Medulla oblongata (tissue), 1 donor: ENCODE data around the gene C6orf132.
A peak's percentile ranks its signal among the peaks of the same experiment; 100 is the strongest.

Experiments used
- DNase-seq: peaks from one replicate; pipeline ENCODE4 v3.0.0-alpha.2; 2015; ENCODE audit errors: extremely low spot score

C6orf132 gene

DNA sequence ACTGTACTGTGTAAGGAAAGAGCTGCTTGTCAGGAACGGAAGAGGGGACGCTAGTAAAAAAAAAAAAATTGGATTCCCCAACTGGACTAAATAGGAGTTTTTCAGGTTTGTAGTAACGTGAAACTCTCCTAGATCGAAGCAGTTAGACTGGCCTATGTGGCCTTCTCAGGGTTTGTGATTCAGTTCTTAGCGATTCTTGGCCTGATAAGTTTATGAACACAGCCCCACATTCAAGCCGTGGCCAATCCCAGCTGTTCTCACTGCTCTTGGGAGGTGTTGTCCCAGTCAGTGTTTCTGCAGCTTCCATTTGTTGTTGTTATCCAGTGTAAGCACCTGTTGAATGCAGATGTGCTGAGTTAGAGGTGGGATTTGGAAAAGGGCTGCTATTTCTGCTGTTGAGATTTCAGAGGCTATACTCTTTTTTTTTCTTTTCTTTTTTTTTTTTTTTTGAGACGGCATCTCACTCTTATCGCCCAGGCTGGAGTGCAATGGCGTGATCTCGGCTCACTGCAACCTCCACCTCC lies 62.4 kb downstream of the C6orf132 start:
- no peak for DNase-seq

DNA sequence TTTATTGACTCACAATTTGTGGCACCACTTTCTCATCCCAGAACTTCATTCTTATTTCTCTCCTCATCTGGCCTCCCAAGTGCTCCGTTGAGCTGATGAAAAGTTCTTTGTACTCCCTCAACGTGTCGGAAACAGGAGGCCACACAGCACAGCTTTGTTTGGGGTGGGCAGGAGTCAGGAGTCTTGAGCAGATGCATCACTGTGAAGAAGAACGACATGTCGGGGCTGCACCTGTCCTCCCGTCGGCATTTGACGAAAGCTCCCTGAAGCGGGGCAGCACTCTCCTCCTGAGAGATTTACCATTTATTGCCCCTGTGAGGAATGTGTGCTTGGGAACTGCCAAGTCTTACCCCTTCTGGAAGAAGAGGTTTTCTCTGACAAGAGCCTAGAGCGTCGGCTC lies 64.0 kb downstream of the C6orf132 start:
- DNase-seq: peak; percentile 20

DNA sequence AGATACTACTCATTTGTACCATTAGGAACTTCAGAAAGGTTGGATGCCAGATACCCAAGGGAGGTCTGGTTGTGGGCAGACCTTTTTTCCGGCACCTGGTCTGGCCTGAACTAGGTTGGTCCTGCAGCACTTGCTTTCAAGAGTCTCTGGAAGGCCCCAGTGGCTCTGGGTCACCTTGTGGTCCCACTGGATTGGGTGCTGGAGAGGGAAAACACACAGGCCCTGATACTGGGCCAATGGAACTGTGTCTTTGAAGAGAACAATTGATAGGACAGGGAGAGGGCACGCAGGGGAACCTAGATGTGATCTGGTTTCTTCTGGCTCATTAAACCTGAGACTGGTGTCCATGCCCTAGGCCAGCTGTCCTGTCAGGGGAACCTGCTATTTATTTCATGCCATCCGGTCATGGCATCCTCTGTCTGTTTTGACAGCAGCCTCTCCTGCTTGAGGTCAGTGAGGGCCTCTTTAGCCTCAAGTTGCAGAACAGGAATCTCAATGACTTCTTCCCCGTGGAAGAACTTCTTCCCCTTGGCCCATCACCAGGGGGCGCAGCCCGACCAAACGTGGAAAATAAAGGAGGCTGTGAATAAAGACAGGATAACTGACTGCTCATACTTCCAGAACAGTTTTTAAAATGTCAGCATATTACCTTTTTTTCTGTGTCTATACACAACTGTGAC lies 67.1 kb downstream of the C6orf132 start:
- peak; percentile 78 for DNase-seq

DNA sequence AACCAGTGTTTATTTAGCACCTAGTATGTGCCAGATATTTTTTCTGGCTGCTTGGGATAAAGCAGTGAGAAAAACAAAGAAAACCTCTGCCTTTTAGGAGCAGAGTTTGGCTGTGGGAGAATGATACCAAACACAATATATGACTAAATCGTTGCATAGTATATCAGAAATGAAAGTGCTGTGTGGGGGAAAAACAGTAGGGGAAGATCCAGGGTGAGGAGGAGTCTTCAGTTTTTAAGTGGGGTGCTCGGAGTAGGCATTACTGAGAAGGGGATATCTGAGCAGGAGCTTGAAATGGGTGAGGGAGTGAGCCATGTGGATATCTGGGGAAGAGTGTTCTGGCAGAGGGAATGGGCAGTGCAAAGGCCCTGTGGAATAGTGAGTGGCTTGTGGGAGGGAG lies 69.1 kb downstream of the C6orf132 start:
- DNase-seq: no peak

DNA sequence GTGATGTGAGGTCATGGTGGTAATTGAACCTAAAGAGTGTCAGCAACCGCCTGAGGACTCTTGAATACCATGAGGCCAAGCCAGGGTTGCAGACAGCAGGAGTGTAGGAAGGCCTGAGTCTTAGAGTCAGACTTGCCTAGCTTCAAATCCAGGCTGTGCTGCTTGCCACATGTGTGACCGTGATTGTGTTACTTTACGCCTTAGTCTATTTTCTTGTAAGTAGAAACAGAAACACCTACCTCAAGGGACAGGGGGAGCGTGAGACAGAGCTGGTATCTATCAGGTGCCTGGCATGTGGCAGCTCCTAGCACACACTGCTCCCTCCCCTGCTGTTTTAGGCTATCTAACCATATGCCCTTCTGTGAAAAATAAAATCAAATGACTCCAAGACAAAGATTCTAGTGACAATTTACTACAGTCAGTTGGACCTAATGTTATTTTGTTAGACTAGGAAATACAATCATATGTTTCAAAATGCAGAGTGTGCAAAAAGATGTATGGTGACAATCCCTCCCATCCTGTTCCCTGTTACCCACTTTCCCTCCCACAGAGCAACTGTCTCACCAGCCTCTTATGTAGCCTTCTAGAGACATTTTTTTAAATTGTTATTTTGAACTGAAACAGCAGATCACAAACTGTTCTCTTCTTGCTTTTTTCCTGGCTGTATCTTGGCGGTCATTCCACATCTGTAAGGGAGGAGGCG lies 70.4 kb downstream of the C6orf132 start:
- DNase-seq: no peak

DNA sequence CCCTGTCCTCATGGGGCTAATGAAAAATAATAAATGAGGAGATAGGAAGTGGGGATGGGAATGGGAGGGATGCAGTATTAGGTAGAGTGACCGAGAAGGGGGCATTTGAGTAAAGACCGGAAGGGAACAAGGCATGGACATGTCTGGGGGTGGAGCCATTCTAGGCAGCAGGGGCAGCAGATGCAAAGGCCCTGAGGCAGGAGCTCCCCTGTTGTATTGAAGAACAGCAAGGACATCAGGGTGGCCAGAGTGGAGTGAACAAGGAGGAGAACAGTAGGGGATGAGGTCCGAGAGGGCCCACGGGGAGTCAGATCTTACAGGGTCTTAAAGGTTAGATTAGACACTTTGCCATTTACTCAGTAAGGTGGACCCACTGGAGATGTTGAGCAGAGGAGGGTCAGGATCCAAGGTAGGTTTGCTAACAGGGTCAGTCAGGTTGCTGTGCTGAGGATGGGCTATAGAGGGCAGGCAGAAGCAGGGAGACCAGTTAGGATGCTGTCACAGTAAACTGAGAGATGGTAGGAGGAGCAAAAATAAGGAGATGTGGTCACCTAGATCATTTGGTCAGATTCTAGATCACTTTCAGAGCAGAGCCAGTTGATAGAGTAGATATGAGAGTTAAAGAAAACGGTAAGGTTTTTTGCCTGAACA lies 73.4 kb downstream of the C6orf132 start:
- DNase-seq: no peak

DNA sequence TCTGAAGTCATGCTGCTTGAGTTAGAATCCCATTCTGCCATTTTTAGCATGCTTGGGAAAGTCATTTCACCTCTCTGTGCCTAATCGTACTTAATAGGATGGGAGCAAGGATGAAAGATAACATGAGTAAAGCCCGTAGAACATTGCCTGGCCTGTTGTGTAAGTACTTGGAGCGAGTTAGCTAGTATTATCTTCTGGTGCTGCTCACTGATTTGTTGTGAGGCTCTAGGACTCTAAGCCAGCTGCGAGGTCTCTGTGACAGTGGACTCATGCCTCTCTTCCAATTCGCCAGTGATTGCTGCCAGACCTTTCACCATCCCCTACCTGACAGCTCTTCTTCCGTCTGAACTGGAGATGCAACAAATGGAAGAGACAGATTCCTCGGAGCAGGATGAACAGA lies 74.2 kb downstream of the C6orf132 start:
- DNase-seq: no peak

DNA sequence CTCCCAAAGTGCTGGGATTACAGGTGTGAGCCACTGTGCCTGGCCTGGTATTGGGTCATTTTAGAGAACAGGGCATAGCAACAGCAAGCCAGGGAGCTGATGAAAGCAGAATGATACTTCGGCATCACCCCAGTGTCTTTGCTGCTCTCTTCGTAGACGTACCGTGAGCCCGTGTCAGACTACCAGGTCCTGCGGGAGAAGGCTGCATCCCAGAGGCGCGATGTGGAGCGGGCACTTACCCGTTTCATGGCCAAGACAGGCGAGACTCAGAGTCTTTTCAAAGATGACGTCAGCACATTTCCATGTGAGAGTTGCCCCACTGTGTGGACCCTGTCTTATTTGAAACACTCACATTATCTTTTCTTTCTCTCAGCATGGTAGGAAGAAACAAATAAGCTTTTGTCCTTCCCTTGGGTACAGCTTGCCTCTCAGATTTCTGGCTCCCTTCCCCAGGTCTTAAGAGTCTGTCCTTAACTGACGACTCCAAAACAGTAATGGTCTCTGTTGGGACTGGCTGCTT lies 76.2 kb downstream of the C6orf132 start:
- DNase-seq: peak; percentile 37

DNA sequence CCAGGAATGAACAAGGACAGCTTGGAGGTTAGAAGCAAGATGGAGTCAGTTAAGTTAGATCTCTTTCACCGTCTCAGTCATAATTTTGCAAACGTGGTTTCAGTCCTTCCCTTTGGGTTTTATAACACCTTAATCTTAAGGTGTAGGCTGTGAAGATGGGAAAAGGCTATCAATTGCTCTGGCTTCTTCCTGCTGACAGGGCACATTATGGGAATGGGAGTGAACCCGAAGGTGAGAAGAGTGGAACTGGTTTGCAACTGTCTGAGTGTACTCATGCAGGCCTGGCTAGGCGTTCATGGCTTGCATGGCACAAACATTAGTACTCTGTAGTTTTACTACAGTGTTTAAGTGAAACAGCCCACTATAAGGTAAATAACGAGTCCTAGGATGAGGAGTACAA lies 82.7 kb downstream of the C6orf132 start:
- no peak for DNase-seq

DNA sequence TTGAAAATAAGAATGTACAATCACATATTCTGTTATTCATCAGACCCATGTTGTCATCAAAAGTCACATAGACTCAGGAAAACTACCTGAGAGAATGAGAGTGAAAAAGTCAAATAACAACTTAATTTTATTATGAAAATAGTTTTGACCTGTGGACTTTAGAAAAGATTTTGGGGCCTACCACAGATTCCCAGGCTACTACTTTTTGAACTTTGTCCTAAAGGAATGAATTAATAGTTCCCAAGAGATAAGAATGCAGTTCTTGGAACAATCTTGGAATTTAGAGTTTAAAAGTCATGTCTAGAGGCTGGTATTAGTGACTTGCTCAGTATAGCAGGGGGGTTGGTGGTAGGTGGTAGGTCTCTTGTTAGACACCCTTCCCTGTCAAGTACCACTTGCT lies 88.8 kb downstream of the C6orf132 start:
- no peak for DNase-seq

DNA sequence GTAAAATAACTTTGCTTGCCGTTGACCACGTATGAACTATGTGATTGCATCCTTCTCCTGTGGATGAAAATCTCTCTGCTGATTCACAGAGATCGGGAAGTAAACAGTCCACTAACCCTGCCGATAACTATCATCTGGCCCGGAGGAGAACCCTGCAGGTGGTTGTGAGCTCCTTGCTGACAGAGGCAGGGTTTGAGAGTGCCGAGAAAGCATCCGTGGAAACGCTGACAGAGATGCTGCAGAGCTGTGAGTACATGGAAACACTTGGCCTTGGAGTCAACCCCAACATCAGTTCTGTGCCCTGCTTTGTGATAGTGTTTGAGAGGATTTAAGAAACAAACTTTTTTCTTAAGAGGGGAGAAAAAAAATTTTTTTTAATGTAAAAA lies 91.2 kb downstream of the C6orf132 start:
- no peak for DNase-seq
